ENCODE measurements around the gene P4HB.

Gene P4HB

GRCh38 chr17:81895400-81895799 lies 35.1 kb upstream of the P4HB start:
- DNase-seq: no peak

DNA sequence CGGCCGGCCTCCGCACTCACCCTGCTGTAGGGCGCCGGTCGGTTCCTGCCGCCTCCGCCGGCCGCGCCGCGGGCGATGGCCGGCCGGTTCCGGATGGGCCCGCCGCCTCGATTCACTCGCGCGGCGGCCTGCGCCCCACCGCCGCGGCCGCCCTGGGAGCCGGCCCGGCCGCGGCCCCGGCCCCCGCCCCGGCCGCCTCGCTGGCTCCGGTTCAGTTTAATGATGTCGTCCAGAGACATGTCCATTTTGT lies 30.9 kb upstream of the P4HB start:
- no peak for DNase-seq

DNA sequence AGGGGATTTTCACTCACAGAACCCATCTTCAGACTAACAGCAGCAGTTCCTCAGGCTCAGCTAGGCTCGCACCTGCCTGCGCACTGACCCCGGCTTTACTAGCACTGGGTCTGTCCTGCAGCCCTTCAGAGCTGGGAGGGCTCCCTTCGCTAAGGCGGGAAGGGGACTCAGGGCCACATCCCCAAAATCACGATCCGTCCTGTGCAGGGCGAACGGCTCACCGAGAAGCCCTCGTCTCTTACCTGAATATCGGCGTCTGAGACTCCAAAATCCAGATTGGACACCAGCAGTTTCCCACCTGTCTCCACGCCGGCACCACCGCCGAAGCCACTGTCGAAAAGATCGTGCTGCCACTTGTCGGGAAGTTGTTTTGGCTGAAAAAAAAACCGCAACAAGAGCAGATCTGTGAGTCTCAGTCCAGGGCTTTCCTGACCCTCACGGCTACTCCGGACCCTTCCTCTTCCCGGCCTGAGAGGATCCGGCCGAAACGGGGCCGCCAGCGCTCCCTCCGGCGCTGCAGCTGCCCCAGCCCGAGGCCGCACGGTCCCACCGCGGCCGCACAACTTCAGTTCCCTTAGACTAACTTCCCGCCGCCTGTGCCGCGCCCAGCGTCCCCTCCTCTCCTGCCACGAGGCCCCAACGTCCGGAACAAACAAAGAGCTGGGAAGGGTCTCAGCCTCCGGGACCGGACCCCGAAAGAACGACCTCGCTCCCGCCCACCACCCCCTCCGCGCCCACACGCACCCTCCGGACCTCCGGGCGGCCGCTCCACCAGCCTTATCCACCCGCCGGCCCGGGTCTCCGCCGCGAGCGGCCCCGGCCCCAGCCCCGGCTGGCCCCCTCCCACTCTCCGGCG lies 30.3 kb upstream of the P4HB start:
- DNase-seq: peak in 1 of 5 experiments; percentile 50

- DNase-seq: no peak
Observed at GRCh38 chr17:81889602-81890001, 29.3 kb upstream of the P4HB start.

GRCh38 chr17:81888988-81889595 lies 28.8 kb upstream of the P4HB start:
- DNase-seq: no peak

- DNase-seq: no peak
Observed at GRCh38 chr17:81888105-81888987, 28.0 kb upstream of the P4HB start.

DNA sequence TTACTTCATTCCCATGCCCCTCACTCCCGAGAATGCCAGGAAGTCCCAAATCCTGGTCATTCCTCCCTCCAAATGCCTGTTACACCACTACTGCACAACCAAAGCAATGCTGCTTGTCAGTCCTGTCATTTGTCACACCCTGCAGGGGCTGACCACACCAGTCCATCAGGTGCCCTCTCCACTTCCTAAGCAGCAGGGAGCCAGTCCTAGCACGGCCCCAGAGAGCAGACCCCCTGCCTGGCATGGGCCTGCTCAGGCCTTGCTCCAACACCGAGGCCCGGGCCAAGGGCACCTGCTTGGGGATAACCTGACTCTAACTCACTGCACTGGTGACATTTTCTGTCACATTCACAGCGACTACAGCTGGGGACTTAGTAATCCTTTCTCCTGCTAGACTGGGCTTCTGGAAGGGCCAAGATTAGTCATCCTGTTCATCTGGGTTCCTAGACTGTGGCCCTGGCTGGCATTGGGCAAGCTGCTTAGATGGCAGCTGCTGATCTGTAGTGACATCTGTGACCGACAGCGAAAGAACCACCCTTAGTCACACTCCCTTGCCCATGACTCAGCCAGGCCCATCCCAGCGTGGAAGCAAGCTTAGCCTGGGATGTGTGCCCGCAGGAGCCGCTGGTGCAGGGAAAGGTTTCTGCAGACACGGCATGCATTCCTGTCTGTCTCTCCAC lies 25.7 kb upstream of the P4HB start:
- DNase-seq: no peak

DNA sequence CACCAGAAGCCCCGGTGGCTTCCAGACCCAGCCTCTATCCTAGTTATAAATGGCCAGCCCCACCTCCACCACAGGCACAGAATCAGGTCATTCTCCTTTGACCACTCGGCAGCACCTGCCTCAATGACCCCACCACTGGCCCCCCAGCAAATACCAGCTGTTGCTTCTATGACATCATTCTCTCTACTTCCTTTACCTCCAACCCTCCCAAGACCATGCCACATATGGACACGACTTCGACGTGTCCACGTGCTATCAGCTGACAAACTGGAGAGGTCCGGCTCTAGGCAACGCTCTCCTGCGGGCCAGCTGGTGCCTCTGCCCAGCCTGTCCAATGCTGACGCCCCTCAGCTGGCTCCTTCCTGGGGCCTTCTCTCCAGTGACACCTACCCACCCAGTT lies 25.1 kb upstream of the P4HB start:
- no peak for DNase-seq

- no peak for DNase-seq
Observed at GRCh38 chr17:81884968-81885367, 24.6 kb upstream of the P4HB start.

DNA sequence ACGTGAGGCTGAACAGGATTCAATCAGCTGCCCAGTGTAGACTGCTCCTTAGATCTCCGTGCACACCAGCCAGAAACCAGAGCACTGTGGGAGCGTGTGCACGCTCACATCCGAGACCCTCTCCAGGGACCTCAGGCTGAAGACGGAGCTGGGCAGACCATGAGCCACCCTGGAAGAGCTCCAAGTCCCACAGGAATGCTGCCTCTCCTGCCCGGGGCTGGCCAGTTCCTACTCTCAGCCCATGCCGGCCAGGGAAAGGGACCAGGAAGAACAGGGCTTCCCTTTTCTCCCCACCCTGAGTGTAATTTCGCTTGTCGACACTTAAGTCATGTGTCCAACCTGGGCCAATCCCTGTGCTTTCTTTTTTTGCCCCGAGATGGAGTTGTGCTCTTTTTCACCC lies 24.2 kb upstream of the P4HB start:
- DNase-seq: no peak

- DNase-seq: no peak
Observed at GRCh38 chr17:81879121-81879520, 18.8 kb upstream of the P4HB start.

DNA sequence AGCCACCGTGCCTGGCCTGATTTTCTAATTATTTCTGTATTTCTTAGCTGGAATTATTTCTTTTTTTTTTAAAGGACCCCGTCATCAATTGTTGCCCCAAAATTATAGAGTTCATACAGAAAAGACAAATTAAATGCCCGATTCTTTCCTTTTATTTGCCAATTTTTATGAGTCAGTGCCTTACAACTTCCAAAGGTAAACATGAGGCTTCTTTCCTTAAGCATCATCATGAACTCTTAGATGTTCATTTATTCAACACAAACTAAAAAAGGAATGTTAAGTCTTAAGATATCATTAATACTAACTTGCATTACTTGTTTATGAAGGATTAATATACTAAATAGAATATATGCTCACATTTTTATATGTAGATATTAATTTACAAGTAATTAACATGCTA lies 18.0 kb upstream of the P4HB start:
- DNase-seq: no peak

- no peak for DNase-seq
Observed at GRCh38 chr17:81877569-81877968, 17.2 kb upstream of the P4HB start.

- DNase-seq: peak; percentile 92 to 95 (median 93)
Observed at GRCh38 chr17:81871387-81872230, 11.3 kb upstream of the P4HB start.

DNA sequence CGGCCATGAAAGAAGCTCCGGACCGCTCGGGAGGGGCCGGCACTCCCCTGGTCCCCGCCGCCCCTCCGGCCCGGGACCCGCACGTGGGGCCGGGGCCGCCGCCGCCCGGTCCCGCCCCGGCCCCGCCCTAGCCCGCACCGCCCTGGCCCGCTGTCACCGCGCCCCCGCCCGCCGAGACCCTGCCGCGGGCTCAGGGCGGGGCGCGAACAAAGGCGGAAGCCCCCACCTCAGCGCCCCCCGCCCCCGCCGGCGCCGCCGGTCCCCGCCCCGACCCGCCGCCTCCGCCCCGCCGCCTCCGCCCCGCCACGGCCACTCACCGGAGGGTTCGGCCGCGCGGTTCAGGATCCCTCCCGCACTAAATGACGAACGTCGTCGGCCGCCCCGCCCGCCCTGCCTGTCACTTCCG lies 10.6 kb upstream of the P4HB start, which contains the start of gene ARHGDIA:
ARHGDIA (minus strand) TSS at position 357 of the 406 bp plus-strand sequence. CDS start 1,407 bp downstream, outside the sequence.
- no peak for DNase-seq

DNA sequence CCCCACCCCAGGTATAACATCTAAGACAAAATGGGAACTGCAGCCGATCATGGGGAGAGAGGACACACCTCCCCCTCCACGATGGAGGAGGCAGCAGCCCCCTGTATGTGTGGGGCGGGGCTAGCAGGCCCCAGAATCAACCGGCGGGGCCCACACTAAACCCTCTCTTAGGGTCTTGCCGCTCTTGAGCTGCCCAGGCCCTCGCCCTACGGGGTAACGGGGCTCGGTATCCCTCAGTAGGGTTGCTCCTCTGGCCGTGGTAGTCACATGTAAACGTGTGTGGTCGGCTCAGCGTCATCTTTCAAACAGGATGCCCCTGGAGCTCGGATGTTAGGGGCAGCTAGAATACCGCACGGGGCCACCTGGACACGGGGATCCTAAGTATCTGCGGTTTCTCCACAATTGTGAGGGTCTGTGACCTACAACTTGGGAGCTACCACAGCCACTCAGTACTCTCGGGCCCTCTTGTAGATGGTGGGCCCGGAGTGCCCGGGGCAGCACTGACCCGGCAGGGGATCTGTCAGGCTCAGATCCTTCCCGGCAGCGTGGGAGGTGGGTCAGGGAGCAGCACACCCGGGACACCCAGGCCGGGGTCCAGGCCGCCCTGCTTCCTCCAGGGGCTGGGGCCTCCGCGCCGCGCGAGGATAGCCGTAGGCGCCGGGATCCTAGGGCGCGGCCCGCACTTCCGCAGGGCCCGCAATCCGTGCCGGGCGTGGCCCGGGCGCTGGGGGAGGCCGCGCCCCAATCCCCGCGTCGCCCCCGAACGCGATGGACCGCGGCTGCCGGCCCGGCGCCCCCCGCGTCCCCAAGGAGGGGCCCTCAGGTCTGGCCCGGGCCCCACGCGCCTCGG lies 10.0 kb upstream of the P4HB start:
- DNase-seq: peak in 2 of 5 experiments; percentile 36 to 83

GRCh38 chr17:81869221-81870130 lies 9.1 kb upstream of the P4HB start:
- peak in 2 of 5 experiments; percentile 14 to 48 for DNase-seq

GRCh38 chr17:81868674-81869220 lies 8.4 kb upstream of the P4HB start:
- DNase-seq: no peak

DNA sequence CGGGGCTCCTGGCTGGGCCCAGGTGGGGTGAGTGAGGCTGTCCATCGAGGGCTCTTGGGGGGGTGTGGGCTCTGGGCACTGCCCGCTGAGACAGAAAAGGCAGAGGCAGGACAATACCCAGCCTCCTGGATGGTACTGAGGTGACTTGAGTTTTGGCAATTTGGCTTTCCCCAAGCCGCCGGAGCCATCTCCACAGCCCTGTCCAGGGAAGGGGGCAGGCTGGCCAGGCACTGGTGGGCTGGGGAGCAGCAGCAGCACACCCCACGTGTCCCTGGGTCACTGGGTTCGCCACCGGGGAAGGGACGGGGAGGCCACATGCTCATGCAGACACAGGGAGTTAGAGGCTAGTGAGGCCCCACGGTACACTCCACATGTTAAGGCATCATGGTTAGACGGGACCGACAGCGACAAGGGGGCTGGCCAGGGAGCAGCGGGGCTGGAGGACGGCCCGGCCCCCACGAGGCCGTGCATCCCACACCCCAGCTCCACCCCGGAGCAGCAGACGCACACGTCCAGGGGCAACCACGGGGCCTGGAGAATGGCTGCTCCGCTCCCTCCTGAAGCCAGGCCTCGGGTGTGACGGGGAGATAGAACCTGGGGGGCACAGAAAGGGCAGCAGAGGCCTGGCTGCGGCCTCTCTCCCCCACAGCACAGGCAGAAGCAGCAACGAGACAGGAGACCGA lies 7.8 kb upstream of the P4HB start:
- DNase-seq: peak in 1 of 5 experiments; percentile 19

All from T-helper 2 cell (primary cell).